Kidney (tissue), 14 donors: ENCODE measurements around the gene USB1. TPM values are rescaled to one million over a fixed set of nuclear protein-coding genes. Genes with fewer than 3 reads are reported as not detected.

Experiments
- DNase-seq, 5 donors: peaks; one replicate each; pipeline ENCODE4 v3.0.0-alpha.2; 2013 to 2020
- FAIRE-seq: peaks from 2 replicates; lab custom pipeline; 2012; peaks lifted over from hg19 to GRCh38; lab: Jason Lieb, UNC
- H3K27ac ChIP-seq, 2 donors: one replicate each; pipeline ENCODE4 v1.7.0; 2013; ENCODE audit warnings: low read depth in 2 of 2, low read length in 2 of 2, inconsistent platforms in 1 of 2
- H3K27me3 ChIP-seq: one replicate; pipeline ENCODE4 v1.7.1; 2013; ENCODE audit warnings: low read length, inconsistent platforms; ENCODE audit not compliant: control insufficient read depth, insufficient read depth
- H3K36me3 ChIP-seq, 3 donors: one replicate each; pipeline versions ENCODE4 v1.7.0 to v1.7.1; 2013; ENCODE audit warnings: low read length in 3 of 3, control low read depth in 1 of 3, inconsistent platforms in 1 of 3; ENCODE audit not compliant: insufficient read depth in 3 of 3, control insufficient read depth in 2 of 3
- H3K4me1 ChIP-seq, 3 donors: one replicate each; pipeline versions ENCODE4 v1.7.0 to v1.7.1; 2013; ENCODE audit warnings: low read length in 3 of 3, inconsistent platforms in 1 of 3, low read depth in 1 of 3; ENCODE audit not compliant: control insufficient read depth in 2 of 3, insufficient read depth in 2 of 3
- H3K4me3 ChIP-seq, 3 donors: one replicate each; pipeline versions ENCODE4 v1.7.0 to v1.8.1; 2013; ENCODE audit warnings: low read length in 3 of 3, control low read depth in 1 of 3, inconsistent platforms in 1 of 3
- H3K9ac ChIP-seq, 3 donors: one replicate each; pipeline versions ENCODE4 v1.7.0 to v1.7.1; 2013; ENCODE audit warnings: low read length in 3 of 3, control low read depth in 1 of 3, inconsistent platforms in 1 of 3
- H3K9me3 ChIP-seq, 3 donors: one replicate each; pipeline versions ENCODE4 v1.7.0 to v1.7.1; 2013; ENCODE audit warnings: low read length in 3 of 3, control low read depth in 1 of 3, inconsistent platforms in 1 of 3; ENCODE audit not compliant: control insufficient read depth in 2 of 3, insufficient read depth in 1 of 3
- intact Hi-C: fragments of 100-400 bp; cut with DNase I; formaldehyde crosslinking; loops from one replicate; pipeline ENCODE4 v1.11.1; 2022
- polyA plus RNA-seq: library from polyadenylated mRNA; stranded (reverse); fragments of 350-450 nt; fragmentation: Illumina TruSeq; extraction: RNeasy Lipid Tissue Mini Kit (QIAGEN cat#74804); gene quantifications from one replicate; pipeline ENCODE4 v1.2.3, GENCODE V29; 2014; ENCODE audit warnings: low read depth, low replicate concordance; ENCODE audit not compliant: insufficient read depth
- total RNA-seq: library from RNA; stranded (reverse); fragmentation: NEBNext Ultra II Directional; extraction: Animal tissue kit (Norgen Biotek cat#: 25700); gene quantifications from one replicate; pipeline ENCODE4 v1.2.1, GENCODE V29; 2021
- TF ChIP-seq, protein P1 (sequence below): IDR thresholded peaks from 3 replicates; pipeline ENCODE4 v1.5.1; 2012; ENCODE audit warnings: mild to moderate bottlenecking, moderate library complexity, borderline replicate concordance; ENCODE audit not compliant: insufficient read depth; ENCODE audit errors: extremely low read depth
- donor health status: control.
- donor health status: control.
- donor health status: control.
- donor health status: control.
- donor health status: control.
- donor health status: DM: yes; HTN: yes; CAD: no.
- donor health status: Normal renal cell carcinoma (clear cell type).

USB1 gene
- total and polyA plus RNA-seq, 2 donors from 2014 or later = 18.3 to 32.8 TPM

DNA sequence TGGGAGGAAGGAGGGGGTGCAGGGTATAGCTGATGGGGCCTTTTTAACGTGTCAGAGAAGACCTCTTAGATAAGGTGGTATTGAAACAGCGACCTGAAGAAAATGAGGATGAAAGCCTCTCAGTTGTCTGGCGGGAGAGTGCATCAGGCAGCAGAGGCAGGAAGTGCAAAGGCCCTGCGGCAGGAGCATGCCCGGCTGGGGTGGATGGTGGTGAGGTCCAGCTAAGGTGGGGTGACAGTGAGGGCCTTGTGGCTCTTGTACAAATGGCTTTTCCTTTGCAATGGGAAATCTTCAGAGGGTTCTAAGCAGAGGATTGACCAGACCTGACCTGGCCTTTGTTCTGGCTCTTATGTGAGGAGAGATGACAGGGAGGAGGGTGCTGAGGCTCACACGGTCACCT, 35.7 kb downstream of the USB1 start:
- Histone ChIP-seq H3K4me3 (no peak overlapping the region), H3K4me1 (peaks cover 0 to 4% (median 0%) of the 10 kb centered on the region in 3 donors), H3K9me3 (no peaks in the 10 kb centered on the region), H3K27me3 (no peaks in the 10 kb centered on the region), H3K27ac (no peak overlapping the region), H3K36me3 (peaks cover 0 to 14% (median 9%) of the 10 kb centered on the region in 3 donors), H3K9ac (no peak overlapping the region)
- TF ChIP-seq, protein P1, sequence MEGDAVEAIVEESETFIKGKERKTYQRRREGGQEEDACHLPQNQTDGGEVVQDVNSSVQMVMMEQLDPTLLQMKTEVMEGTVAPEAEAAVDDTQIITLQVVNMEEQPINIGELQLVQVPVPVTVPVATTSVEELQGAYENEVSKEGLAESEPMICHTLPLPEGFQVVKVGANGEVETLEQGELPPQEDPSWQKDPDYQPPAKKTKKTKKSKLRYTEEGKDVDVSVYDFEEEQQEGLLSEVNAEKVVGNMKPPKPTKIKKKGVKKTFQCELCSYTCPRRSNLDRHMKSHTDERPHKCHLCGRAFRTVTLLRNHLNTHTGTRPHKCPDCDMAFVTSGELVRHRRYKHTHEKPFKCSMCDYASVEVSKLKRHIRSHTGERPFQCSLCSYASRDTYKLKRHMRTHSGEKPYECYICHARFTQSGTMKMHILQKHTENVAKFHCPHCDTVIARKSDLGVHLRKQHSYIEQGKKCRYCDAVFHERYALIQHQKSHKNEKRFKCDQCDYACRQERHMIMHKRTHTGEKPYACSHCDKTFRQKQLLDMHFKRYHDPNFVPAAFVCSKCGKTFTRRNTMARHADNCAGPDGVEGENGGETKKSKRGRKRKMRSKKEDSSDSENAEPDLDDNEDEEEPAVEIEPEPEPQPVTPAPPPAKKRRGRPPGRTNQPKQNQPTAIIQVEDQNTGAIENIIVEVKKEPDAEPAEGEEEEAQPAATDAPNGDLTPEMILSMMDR = no peak
- DNase-seq = no peak
- intact Hi-C loops = no loop called here
- FAIRE-seq = no peak

DNA sequence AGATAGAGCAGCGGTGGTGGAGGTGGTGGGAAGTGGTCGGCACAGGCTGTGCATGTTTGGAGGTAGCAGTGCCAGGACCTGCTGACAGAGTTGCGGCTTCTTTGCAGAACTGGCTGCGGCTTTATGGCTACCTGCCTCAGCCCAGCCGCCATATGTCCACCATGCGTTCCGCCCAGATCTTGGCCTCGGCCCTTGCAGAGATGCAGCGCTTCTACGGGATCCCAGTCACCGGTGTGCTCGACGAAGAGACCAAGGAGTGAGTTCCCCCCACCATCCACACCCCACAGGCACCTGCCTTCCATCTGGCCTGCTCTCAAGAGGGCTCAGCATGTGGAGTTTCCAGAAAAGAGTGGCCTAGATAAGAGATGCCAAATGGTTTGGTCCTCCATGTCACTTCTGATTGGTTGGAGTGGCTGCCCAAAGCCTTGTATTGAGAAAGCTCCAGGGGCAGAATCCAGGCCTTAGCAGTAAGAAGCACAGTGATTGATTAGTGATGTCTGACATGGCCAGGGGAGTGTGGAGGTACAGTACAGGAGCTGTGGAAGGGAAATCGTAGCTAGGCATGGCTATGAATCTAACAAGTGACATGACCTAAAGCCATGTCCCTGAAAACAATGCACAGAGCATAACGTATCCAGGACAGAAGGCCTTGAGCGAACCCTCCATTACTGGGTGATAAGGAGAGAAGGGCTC, 36.3 kb downstream of the USB1 start:
- TF ChIP-seq, protein P1 = no peak
- Histone ChIP-seq H3K4me3 (no peak overlapping the region), H3K9ac (no peak overlapping the region), H3K27me3 (no peaks in the 10 kb centered on the region), H3K4me1 (peaks cover 0 to 4% (median 0%) of the 10 kb centered on the region in 3 donors), H3K27ac (no peak overlapping the region), H3K36me3 (peaks cover 0 to 17% (median 14%) of the 10 kb centered on the region in 3 donors), H3K9me3 (no peaks in the 10 kb centered on the region)
- FAIRE-seq (no peak), DNase-seq (no peak)
- intact Hi-C loops = no loop called here

DNA sequence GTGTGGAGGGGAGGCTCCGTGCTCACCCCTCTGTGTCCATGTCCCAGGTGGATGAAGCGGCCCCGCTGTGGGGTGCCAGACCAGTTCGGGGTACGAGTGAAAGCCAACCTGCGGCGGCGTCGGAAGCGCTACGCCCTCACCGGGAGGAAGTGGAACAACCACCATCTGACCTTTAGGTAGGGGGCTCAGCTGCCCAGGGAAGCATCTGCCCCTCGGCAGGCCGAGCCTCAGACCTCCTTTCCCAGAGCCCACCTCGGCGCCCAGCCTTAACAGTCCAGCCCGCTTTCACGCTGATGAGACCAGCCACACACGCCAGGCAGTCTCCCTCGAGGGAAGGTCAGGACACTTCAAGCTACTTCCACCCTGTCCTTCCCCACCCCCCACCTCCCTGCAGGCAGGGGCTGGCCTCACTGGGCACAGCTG, 37.0 kb downstream of the USB1 start:
- DNase-seq = no peak
- Histone ChIP-seq H3K36me3 (peaks cover 0 to 18% (median 16%) of the 10 kb centered on the region in 3 donors), H3K4me3 (no peak overlapping the region), H3K9me3 (no peaks in the 10 kb centered on the region), H3K27ac (no peak overlapping the region), H3K4me1 (peaks cover 0 to 1% (median 0%) of the 10 kb centered on the region in 3 donors), H3K27me3 (no peaks in the 10 kb centered on the region), H3K9ac (no peak overlapping the region)
- intact Hi-C loops = no loop called here
- no peak for FAIRE-seq
- TF ChIP-seq, protein P1 = no peak
